HG02759 (cell line): ENCODE measurements around the gene NDUFB3.

Experiments used
- ATAC-seq: cut with Tn5 transposase; IDR thresholded peaks from one replicate; pipeline ENCODE4 v1.9.1; 2021; ENCODE audit warnings: mild to moderate bottlenecking, moderate library complexity; ENCODE audit not compliant: unreplicated experiment

Gene NDUFB3

DNA sequence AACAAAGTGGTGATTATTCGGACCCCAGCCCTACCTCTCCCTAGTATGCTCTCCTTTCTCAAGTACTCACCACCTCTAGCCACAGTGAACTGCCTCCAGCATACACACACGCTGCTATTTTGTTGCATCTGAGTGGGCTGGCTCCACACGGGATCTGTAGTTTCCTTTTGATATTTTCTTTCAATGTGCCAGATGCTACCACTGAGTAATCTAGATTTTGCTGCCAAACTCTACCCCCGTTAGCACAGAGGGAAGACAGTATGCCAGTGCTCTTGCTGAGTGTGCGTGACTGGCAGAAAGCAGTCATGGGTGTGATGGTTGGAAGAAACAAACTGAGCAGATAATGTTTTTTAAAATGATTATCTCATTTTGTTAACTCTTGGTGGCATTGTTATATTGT, 55.8 kb downstream of the NDUFB3 start:
- ATAC-seq = no peak

DNA sequence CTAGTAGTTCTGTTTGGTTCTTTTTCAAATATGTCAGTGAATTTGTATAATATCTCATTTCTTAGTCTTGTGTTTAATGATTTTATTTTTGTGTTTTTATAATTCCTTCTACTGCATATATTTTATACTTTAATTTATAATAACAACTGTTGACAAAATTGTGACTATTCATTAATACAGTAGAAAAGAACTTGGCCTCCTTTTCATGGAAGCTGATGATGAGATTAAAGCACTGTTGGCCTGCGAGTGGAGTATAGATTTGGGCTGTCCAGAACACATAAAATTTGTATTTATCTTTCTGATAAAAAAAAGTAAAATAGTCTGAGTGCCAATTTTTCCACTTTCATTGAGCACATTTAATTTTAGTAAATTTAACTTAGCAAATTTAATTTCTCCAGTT, 56.2 kb downstream of the NDUFB3 start:
- ATAC-seq = no peak

DNA sequence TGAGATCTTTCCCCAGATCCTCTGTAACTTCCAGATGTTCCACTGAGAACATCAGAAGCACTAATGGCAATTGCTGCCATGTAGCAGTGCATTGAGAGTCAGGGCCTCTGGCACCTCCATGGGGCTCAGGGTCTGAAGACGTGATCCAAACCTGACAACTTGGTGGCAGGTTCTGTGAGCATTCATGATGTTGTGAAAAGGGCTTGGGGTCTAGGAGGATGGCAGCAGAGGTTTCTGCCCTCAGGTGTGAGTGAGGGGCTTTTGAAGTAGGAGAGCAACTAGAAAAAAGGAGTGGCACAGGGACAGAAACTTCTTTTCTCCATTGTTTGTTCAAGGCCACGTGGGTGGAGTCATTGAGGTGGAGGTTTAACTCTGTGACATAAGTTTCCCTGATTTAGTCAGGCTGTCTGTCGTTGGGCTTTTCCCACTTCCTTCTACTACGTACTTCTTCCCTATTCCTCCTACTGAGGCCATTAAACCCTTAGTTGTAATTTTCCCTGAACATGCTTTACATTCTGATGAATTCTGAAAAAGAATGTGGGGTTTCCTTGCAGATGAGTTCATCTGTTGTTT, 57.2 kb downstream of the NDUFB3 start:
- ATAC-seq = no peak

DNA sequence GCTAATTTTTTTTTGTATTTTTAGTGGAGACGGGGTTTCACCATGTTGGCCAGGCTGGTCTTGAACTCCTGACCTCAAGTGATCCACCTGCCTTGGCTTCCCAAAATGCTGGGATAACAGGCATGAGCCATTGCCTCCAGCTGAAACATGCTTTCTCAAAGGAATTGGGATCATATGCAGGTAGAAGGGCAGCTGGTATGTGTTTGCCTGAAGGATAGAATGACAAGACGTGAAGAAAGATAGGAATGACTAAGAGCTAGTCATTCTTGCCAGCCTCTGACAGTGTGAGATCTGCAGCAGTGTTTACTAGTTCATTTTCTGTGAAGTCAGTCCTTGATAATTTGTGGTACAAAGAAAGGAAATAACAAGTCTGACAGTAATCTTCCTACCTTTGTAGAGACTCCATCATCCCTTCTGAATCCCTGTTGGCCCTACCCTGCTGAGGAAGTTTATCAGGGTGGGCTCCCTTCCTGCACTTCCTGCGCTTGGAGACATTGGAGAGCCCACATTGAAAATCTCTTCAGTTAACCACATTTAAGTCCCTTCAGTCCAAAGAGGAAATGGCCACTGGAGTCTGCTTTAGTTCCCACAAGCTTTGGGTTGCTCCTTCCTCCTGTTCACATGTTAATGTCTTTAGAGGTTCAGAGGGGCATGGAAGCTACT, 58.9 kb downstream of the NDUFB3 start:
- peak; percentile 19 for ATAC-seq

DNA sequence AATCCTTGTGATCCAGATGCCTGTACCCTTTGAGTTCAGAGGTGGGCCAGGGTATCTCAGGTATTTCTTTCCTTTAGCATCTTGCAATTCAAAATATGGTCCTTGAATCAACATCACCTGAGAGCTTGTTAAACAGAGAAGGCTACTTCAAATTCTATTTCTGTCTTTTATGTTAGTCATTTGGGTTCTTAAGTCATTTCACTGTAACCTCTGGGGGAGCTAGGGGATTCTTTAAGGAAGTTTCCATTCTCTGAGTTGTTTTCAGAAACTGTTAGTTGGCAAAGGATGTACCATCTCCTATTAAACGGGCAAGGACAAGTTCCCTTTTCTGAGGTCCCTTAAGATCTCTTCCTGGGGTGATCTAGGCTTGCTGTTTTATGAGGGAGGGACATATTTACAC, 60.7 kb downstream of the NDUFB3 start:
- peak; percentile 39 for ATAC-seq
